Osteocyte (in vitro differentiated cells): ENCODE results near the gene PLEKHG3. TPM values are rescaled to one million over a fixed set of nuclear protein-coding genes. Genes with fewer than 3 reads are reported as not detected.

ENCODE experiments used
- DNase-seq: peaks from one replicate; pipeline ENCODE4 v3.0.0; 2021; ENCODE audit warnings: mixed read lengths; ENCODE audit not compliant: unreplicated experiment; ENCODE audit errors: extremely low spot score
- H3K27ac Mint-ChIP-seq: one replicate; pipeline ENCODE4 v1.8.0; 2021; ENCODE audit warnings: mild to moderate bottlenecking, mixed read lengths; ENCODE audit not compliant: unreplicated experiment
- H3K27me3 Mint-ChIP-seq: one replicate; pipeline ENCODE4 v1.8.0; 2021; ENCODE audit warnings: mixed read lengths; ENCODE audit not compliant: unreplicated experiment
- H3K36me3 Mint-ChIP-seq: one replicate; pipeline ENCODE4 v1.8.0; 2021; ENCODE audit warnings: mixed read lengths; ENCODE audit not compliant: unreplicated experiment
- H3K4me1 Mint-ChIP-seq: one replicate; pipeline ENCODE4 v1.8.0; 2021; ENCODE audit warnings: mixed read lengths; ENCODE audit not compliant: unreplicated experiment
- H3K4me3 Mint-ChIP-seq: one replicate; pipeline ENCODE4 v1.8.0; 2021; ENCODE audit warnings: mild to moderate bottlenecking, moderate library complexity, mixed read lengths; ENCODE audit not compliant: unreplicated experiment
- H3K9me3 Mint-ChIP-seq: one replicate; pipeline ENCODE4 v1.8.0; 2021; ENCODE audit warnings: mixed read lengths; ENCODE audit not compliant: unreplicated experiment
- CTCF ChIP-seq: fragments of 200-600 bp; sonication (generic); IDR thresholded peaks from 2 replicates; pipeline ENCODE4 v1.5.0; 2021; ENCODE audit warnings: antibody characterized with exemption, mild to moderate bottlenecking, moderate library complexity
- total RNA-seq: library from RNA; stranded (reverse); gene quantifications from 2 replicates; pipeline ENCODE4 v1.2.1, GENCODE V29; 2021

PLEKHG3 gene
- total RNA-seq, 1 donor from 2014 or later, result 96.3 TPM

- Mint-ChIP-seq H3K4me1 (peaks cover 15% of the 10 kb centered on the region), H3K4me3 (no peak overlapping the region), H3K27me3 (peaks cover 6% of the 10 kb centered on the region), H3K9me3 (no peaks in the 10 kb centered on the region), H3K36me3 (no peaks in the 10 kb centered on the region), H3K27ac (no peak overlapping the region)
- DNase-seq, result no peak
- TF ChIP-seq CTCF, result no peak
Observed at GRCh38 chr14:64698903-64699302, 5.3 kb upstream of the PLEKHG3 start.

- Mint-ChIP-seq H3K27me3 (peaks cover 6% of the 10 kb centered on the region), H3K9me3 (no peaks in the 10 kb centered on the region), H3K36me3 (no peaks in the 10 kb centered on the region), H3K4me3 (no peak overlapping the region), H3K27ac (no peak overlapping the region), H3K4me1 (peaks cover 14% of the 10 kb centered on the region)
- no peak for TF ChIP-seq CTCF
- no peak for DNase-seq
Observed at GRCh38 chr14:64700290-64700689, 3.9 kb upstream of the PLEKHG3 start.

- peaks cover 20% of the 10 kb centered on the region for H3K4me1 Mint-ChIP-seq
- no peak overlapping the region for H3K27ac Mint-ChIP-seq
- no peak for DNase-seq
- H3K36me3 Mint-ChIP-seq, result no peaks in the 10 kb centered on the region
- H3K27me3 Mint-ChIP-seq, result peaks cover 6% of the 10 kb centered on the region
- H3K4me3 Mint-ChIP-seq, result no peak overlapping the region
- no peaks in the 10 kb centered on the region for H3K9me3 Mint-ChIP-seq
- no peak for TF ChIP-seq CTCF
Observed at GRCh38 chr14:64700894-64701293, 3.3 kb upstream of the PLEKHG3 start.

- Mint-ChIP-seq H3K4me1 (peaks cover 27% of the 10 kb centered on the region), H3K27me3 (peaks cover 6% of the 10 kb centered on the region), H3K27ac (no peak overlapping the region), H3K4me3 (no peak overlapping the region), H3K36me3 (no peaks in the 10 kb centered on the region), H3K9me3 (no peaks in the 10 kb centered on the region)
- DNase-seq, result no peak
- TF ChIP-seq CTCF, result no peak
Observed at GRCh38 chr14:64701660-64702059, 2.6 kb upstream of the PLEKHG3 start.

- Mint-ChIP-seq H3K27ac (peak overlapping the region; percentile 81), H3K27me3 (peaks cover 6% of the 10 kb centered on the region), H3K36me3 (no peaks in the 10 kb centered on the region), H3K4me3 (no peak overlapping the region), H3K9me3 (no peaks in the 10 kb centered on the region), H3K4me1 (peaks cover 38% of the 10 kb centered on the region)
- no peak for DNase-seq
- TF ChIP-seq CTCF, result no peak
Observed at GRCh38 chr14:64702493-64703394, 1.5 kb upstream of the PLEKHG3 start.
